GM21423 (cell line): ENCODE measurements around the gene COL15A1.
A peak's percentile ranks its signal among the peaks of the same experiment; 100 is the strongest.

ENCODE experiments used
- ATAC-seq: cut with Tn5 transposase; IDR thresholded peaks from one replicate; pipeline ENCODE4 v1.9.1; 2021; ENCODE audit warnings: mild to moderate bottlenecking, moderate library complexity; ENCODE audit not compliant: unreplicated experiment

Gene COL15A1

GRCh38 chr9:99103901-99104458, 160.3 kb downstream of the COL15A1 start:
- no peak for ATAC-seq

- peak; percentile 84 for ATAC-seq
These were observed 160.9 kb downstream of the COL15A1 start, which contains the start of gene TGFBR1 for GRCh38 chr9:99104459-99105151. TSS of gene TGFBR1 (plus strand) at chr9:99105113. CDS start at chr9:99105206, 93 bp downstream.

- peak; percentile 57 for ATAC-seq
These were observed 161.7 kb downstream of the COL15A1 start for GRCh38 chr9:99105152-99106043.

GRCh38 chr9:99106044-99106375, 162.3 kb downstream of the COL15A1 start:
- no peak for ATAC-seq

GRCh38 chr9:99107421-99107820, 163.7 kb downstream of the COL15A1 start:
- ATAC-seq: no peak

- no peak for ATAC-seq
These were observed 164.4 kb downstream of the COL15A1 start for GRCh38 chr9:99108131-99108530.

- ATAC-seq: no peak
These were observed 165.8 kb downstream of the COL15A1 start for GRCh38 chr9:99109522-99109921.

GRCh38 chr9:99112750-99113413, 169.2 kb downstream of the COL15A1 start:
- no peak for ATAC-seq

GRCh38 chr9:99113414-99114048, 169.8 kb downstream of the COL15A1 start:
- ATAC-seq: no peak

- no peak for ATAC-seq
These were observed 170.3 kb downstream of the COL15A1 start for GRCh38 chr9:99114049-99114440.

- ATAC-seq: no peak
These were observed 171.3 kb downstream of the COL15A1 start for GRCh38 chr9:99114846-99115500.

GRCh38 chr9:99116003-99116411, 172.3 kb downstream of the COL15A1 start:
- ATAC-seq: no peak

- ATAC-seq: peak; percentile 97
These were observed 175.2 kb downstream of the COL15A1 start for GRCh38 chr9:99118782-99119466.

GRCh38 chr9:99119976-99120655, 176.4 kb downstream of the COL15A1 start:
- no peak for ATAC-seq
